Kidney (tissue), 14 donors: ENCODE results near the gene ARIH2. TPM values are rescaled to one million over a fixed set of nuclear protein-coding genes. Genes with fewer than 3 reads are reported as not detected.

Source experiments
- DNase-seq, 5 donors: peaks; one replicate each; pipeline ENCODE4 v3.0.0-alpha.2; 2013 to 2020
- FAIRE-seq: peaks from 2 replicates; lab custom pipeline; 2012; peaks lifted over from hg19 to GRCh38; lab: Jason Lieb, UNC
- H3K27ac ChIP-seq, 2 donors: one replicate each; pipeline ENCODE4 v1.7.0; 2013; ENCODE audit warnings: low read depth in 2 of 2, low read length in 2 of 2, inconsistent platforms in 1 of 2
- H3K27me3 ChIP-seq: one replicate; pipeline ENCODE4 v1.7.1; 2013; ENCODE audit warnings: low read length, inconsistent platforms; ENCODE audit not compliant: control insufficient read depth, insufficient read depth
- H3K36me3 ChIP-seq, 3 donors: one replicate each; pipeline versions ENCODE4 v1.7.0 to v1.7.1; 2013; ENCODE audit warnings: low read length in 3 of 3, control low read depth in 1 of 3, inconsistent platforms in 1 of 3; ENCODE audit not compliant: insufficient read depth in 3 of 3, control insufficient read depth in 2 of 3
- H3K4me1 ChIP-seq, 3 donors: one replicate each; pipeline versions ENCODE4 v1.7.0 to v1.7.1; 2013; ENCODE audit warnings: low read length in 3 of 3, inconsistent platforms in 1 of 3, low read depth in 1 of 3; ENCODE audit not compliant: control insufficient read depth in 2 of 3, insufficient read depth in 2 of 3
- H3K4me3 ChIP-seq, 3 donors: one replicate each; pipeline versions ENCODE4 v1.7.0 to v1.8.1; 2013; ENCODE audit warnings: low read length in 3 of 3, control low read depth in 1 of 3, inconsistent platforms in 1 of 3
- H3K9ac ChIP-seq, 3 donors: one replicate each; pipeline versions ENCODE4 v1.7.0 to v1.7.1; 2013; ENCODE audit warnings: low read length in 3 of 3, control low read depth in 1 of 3, inconsistent platforms in 1 of 3
- H3K9me3 ChIP-seq, 3 donors: one replicate each; pipeline versions ENCODE4 v1.7.0 to v1.7.1; 2013; ENCODE audit warnings: low read length in 3 of 3, control low read depth in 1 of 3, inconsistent platforms in 1 of 3; ENCODE audit not compliant: control insufficient read depth in 2 of 3, insufficient read depth in 1 of 3
- intact Hi-C: fragments of 100-400 bp; cut with DNase I; formaldehyde crosslinking; loops from one replicate; pipeline ENCODE4 v1.11.1; 2022
- polyA plus RNA-seq: library from polyadenylated mRNA; stranded (reverse); fragments of 350-450 nt; fragmentation: Illumina TruSeq; extraction: RNeasy Lipid Tissue Mini Kit (QIAGEN cat#74804); gene quantifications from one replicate; pipeline ENCODE4 v1.2.3, GENCODE V29; 2014; ENCODE audit warnings: low read depth, low replicate concordance; ENCODE audit not compliant: insufficient read depth
- total RNA-seq: library from RNA; stranded (reverse); fragmentation: NEBNext Ultra II Directional; extraction: Animal tissue kit (Norgen Biotek cat#: 25700); gene quantifications from one replicate; pipeline ENCODE4 v1.2.1, GENCODE V29; 2021
- TF ChIP-seq, protein P1 (sequence below): IDR thresholded peaks from 3 replicates; pipeline ENCODE4 v1.5.1; 2012; ENCODE audit warnings: mild to moderate bottlenecking, moderate library complexity, borderline replicate concordance; ENCODE audit not compliant: insufficient read depth; ENCODE audit errors: extremely low read depth
- donor health status: control.
- donor health status: control.
- donor health status: control.
- donor health status: control.
- donor health status: control.
- donor health status: DM: yes; HTN: yes; CAD: no.
- donor health status: Normal renal cell carcinoma (clear cell type).

The ARIH2 gene
- total and polyA plus RNA-seq, 2 donors from 2014 or later: 30.4 to 75.7 TPM

DNA sequence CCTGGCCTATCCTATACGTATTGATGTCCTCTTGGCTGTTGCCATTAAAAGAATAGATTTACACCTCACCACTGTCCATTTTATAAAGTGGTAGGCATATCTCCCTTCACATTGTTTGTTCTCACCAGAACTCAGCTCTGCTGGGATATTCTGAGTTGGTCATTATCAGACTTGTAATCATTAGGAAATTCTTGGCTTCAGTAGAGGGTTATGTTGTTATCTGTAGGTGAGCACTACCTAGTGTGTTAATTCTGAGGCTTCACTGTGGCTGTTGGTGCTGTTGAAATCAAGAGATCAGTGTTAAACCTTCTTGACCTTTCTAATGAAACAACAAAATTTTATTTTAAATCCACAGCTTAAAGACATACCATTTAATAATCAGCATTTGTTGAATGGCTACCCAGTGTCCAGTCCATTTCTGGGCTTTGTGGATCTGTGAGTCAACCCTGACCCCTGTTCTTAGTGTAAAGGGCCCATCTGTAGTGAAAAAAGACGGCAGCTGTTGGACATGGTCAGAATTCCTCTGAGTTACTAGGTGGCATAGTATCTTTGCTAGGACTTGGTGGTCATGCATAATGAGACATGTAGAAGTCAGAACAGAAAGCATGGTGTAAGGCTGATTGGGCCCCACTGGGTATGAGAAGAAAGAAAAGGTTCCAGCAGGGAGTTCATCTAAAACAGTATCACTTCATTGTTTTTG is 38.5 kb downstream of the ARIH2 start:
- DNase-seq (no peak), FAIRE-seq (no peak)
- no peaks in the 10 kb centered on the region for H3K4me1 ChIP-seq
- TF ChIP-seq, protein P1, sequence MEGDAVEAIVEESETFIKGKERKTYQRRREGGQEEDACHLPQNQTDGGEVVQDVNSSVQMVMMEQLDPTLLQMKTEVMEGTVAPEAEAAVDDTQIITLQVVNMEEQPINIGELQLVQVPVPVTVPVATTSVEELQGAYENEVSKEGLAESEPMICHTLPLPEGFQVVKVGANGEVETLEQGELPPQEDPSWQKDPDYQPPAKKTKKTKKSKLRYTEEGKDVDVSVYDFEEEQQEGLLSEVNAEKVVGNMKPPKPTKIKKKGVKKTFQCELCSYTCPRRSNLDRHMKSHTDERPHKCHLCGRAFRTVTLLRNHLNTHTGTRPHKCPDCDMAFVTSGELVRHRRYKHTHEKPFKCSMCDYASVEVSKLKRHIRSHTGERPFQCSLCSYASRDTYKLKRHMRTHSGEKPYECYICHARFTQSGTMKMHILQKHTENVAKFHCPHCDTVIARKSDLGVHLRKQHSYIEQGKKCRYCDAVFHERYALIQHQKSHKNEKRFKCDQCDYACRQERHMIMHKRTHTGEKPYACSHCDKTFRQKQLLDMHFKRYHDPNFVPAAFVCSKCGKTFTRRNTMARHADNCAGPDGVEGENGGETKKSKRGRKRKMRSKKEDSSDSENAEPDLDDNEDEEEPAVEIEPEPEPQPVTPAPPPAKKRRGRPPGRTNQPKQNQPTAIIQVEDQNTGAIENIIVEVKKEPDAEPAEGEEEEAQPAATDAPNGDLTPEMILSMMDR: no peak
- no peaks in the 10 kb centered on the region for H3K9me3 ChIP-seq
- H3K9ac ChIP-seq: no peak overlapping the region
- H3K27ac ChIP-seq: no peak overlapping the region
- intact Hi-C loops: no loop called here
- H3K36me3 ChIP-seq: peaks cover 2 to 7% (median 4%) of the 10 kb centered on the region in 3 donors
- no peaks in the 10 kb centered on the region for H3K27me3 ChIP-seq
- no peak overlapping the region for H3K4me3 ChIP-seq

DNA sequence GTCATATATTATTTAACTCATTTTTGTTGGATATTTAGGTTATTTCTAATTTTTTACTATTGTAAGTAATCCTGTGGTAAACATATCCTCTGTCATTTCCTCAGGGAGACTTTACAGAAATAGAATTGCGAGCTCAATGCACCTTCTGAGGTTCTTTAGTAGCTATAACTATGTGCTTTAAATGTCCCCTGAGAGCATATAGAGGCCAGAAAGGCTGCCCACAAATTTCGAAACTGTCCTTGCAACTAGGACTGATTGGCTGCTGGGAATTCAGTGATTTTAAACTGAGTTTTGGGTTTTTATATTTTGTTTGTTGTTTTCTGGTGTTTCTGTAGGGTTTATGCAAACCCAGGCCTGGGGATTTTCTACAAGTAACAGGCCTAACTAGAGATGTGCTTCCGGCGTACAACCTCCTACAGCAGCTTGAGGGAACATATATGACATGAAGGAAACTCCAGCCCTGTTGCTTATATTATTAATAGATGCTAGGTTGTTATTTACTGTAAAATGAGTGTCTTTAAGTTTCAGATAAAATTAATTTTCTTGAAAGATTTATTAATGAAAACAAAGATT is 42.3 kb downstream of the ARIH2 start:
- no peak overlapping the region for H3K9ac ChIP-seq
- FAIRE-seq: no peak

DNA sequence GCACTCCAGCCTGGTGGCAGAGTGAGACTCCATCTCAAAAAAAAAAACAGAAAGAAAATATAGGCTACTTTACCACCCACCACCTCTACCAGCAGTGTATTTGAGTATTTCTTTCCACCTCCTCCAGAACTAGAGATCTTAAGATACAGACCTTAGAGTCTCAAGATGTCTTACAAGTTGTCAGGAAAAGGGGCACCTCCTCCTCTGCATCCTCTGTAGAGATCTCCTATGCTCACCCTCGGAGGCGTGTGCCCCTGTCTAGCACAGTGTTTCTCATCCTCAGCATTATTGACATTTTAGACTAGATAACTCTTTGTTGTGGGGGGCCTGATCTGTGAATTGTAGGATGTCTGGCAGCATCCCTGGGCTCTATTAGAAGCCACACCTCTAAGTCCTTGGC is 43.7 kb downstream of the ARIH2 start:
- TF ChIP-seq, protein P1: no peak
- no peak for DNase-seq
- Histone ChIP-seq H3K9ac (no peak overlapping the region), H3K4me3 (no peak overlapping the region), H3K27ac (no peak overlapping the region), H3K9me3 (no peaks in the 10 kb centered on the region), H3K36me3 (peaks cover 2 to 25% (median 24%) of the 10 kb centered on the region in 3 donors), H3K4me1 (no peaks in the 10 kb centered on the region), H3K27me3 (no peaks in the 10 kb centered on the region)
- intact Hi-C loops: no loop called here
- no peak for FAIRE-seq

More for the DNA sequence above, 42.3 kb downstream of the ARIH2 start:
- Histone ChIP-seq H3K27ac (no peak overlapping the region), H3K4me1 (no peaks in the 10 kb centered on the region), H3K36me3 (peaks cover 2 to 18% (median 14%) of the 10 kb centered on the region in 3 donors), H3K27me3 (no peaks in the 10 kb centered on the region), H3K4me3 (no peak overlapping the region), H3K9me3 (no peaks in the 10 kb centered on the region)
- intact Hi-C loops: no loop called here
- TF ChIP-seq, protein P1: no peak
- DNase-seq: no peak
